ENCODE results near the gene HINT1. TPM values are rescaled to one million over a fixed set of nuclear protein-coding genes. Genes with fewer than 3 reads are reported as not detected.
A peak's percentile ranks its signal among the peaks of the same experiment; 100 is the strongest.

The HINT1 gene
- total and polyA plus RNA-seq, 9 of the 15 experiments (the other 6 are each of a cell fraction or from before 2014, with no cell fraction given), result 296 to 1,027 (median 500) TPM

GRCh38 chr5:131164191-131165118, 601 bp downstream of the HINT1 start (continued):
- TF ChIP-seq CHD7 (IDR thresholded peaks at IDR 0.05; ENCODE audit: low read depth, low read length), result no peak
- TF ChIP-seq KAT8 (IDR thresholded peaks at IDR 0.05; ENCODE audit: low read depth), result no peak
- peak; percentile 52; the same call in 1 of the 2 replicates for TF ChIP-seq JUND (IDR thresholded peaks at IDR 0.05; ENCODE audit: borderline replicate concordance, low read depth, low read length)
- no peak; the same call in 2 of the 3 replicates for TF ChIP-seq JUND (tag; IDR thresholded peaks at IDR 0.05; ENCODE audit: borderline replicate concordance, low read depth, low read length)
- TF ChIP-seq ETV1 (tag; conservative IDR thresholded peaks at IDR 0.05; ENCODE audit: low read depth), result no peak
- TF ChIP-seq TAF9B (IDR thresholded peaks at IDR 0.05; ENCODE audit: partially characterized antibody), result peak; percentile 14
- peak; percentile 99 for TF ChIP-seq E2F1 (CRISPR knock-in tag; IDR thresholded peaks at IDR 0.05)
- no peak for TF ChIP-seq HINFP (tag; conservative IDR thresholded peaks at IDR 0.05; ENCODE audit: low read depth)
- TF ChIP-seq FOXK2 (conservative IDR thresholded peaks at IDR 0.05 in 1 of 2, IDR thresholded peaks at IDR 0.05 in 1 of 2; ENCODE audit: low read depth in 2 of 2), result no peak
- TF ChIP-seq GATAD2A (IDR thresholded peaks at IDR 0.05), result peak; percentile 75; the same call in 1 of the 2 replicates
- no peak; the same call in 1 of the 2 replicates for TF ChIP-seq SMAD4 (CRISPR knock-in tag; conservative IDR thresholded peaks at IDR 0.05)
- peak; percentile 36; the same call in 1 of the 2 replicates for TF ChIP-seq ZBTB7A (IDR thresholded peaks at IDR 0.05; ENCODE audit: borderline replicate concordance, control insufficient read depth, low read depth, low read length)

All from K562 (cell line).